Peyer's patch (tissue), 4 donors: ENCODE measurements around the gene CNTN2. TPM values are rescaled to one million over a fixed set of nuclear protein-coding genes. Genes with fewer than 3 reads are reported as not detected.

Experiments used
- DNase-seq, 3 donors: peaks; one replicate each; pipeline ENCODE4 v3.0.0-alpha.2; 2017 to 2019
- H3K27ac ChIP-seq, 4 donors: fragments of 200-600 bp; sonication (generic); one replicate each; pipeline ENCODE4 v1.5.1; 2016 to 2019
- H3K27me3 ChIP-seq, 2 donors: fragments of 200-600 bp; sonication (generic); one replicate each; pipeline ENCODE4 v1.5.1; 2019
- H3K36me3 ChIP-seq, 3 donors: fragments of 200-600 bp; sonication (generic); one replicate each; pipeline ENCODE4 v1.5.1; 2016 to 2019
- H3K4me1 ChIP-seq, 4 donors: fragments of 200-600 bp; sonication (generic); one replicate each; pipeline ENCODE4 v1.5.1; 2016 to 2019
- H3K4me3 ChIP-seq, 4 donors: fragments of 200-600 bp; sonication (generic); 1 replicate in 3 of 4; 2 replicates in 1 of 4; pipeline ENCODE4 v1.5.1; 2016 to 2019; ENCODE audit warnings: mild to moderate bottlenecking in 1 of 4
- H3K9me3 ChIP-seq, 4 donors: fragments of 200-600 bp; sonication (generic); one replicate each; pipeline ENCODE4 v1.5.1; 2016 to 2019; ENCODE audit warnings: mild to moderate bottlenecking in 1 of 4
- POLR2A ChIP-seq, 2 donors: fragments of 450-650 bp; IDR thresholded peaks; one replicate each; pipeline ENCODE4 v1.5.1; 2017; ENCODE audit warnings: antibody characterized with exemption in 2 of 2, mild to moderate bottlenecking in 2 of 2, moderate library complexity in 2 of 2
- total RNA-seq, 4 donors: library from RNA; depleted of rRNA; stranded (reverse); fragments of >200 nt; gene quantifications; one replicate each; pipeline ENCODE4 v1.1.0, GENCODE V29; 2016
- TF ChIP-seq, protein P1 (sequence below), 6 experiments: fragments of 450-650 bp in 4 of 6; fragments of 200-600 bp in 2 of 6; sonication (generic) in 1 of 6; IDR thresholded peaks; one replicate each; pipeline ENCODE4 v1.5.1; 2017 to 2019; ENCODE audit warnings: antibody characterized with exemption in 6 of 6, mild to moderate bottlenecking in 3 of 6, moderate library complexity in 1 of 6

The CNTN2 gene
- total RNA-seq, 4 donors from 2014 or later, result 0.18 to 2.8 TPM; not detected in 2

DNA sequence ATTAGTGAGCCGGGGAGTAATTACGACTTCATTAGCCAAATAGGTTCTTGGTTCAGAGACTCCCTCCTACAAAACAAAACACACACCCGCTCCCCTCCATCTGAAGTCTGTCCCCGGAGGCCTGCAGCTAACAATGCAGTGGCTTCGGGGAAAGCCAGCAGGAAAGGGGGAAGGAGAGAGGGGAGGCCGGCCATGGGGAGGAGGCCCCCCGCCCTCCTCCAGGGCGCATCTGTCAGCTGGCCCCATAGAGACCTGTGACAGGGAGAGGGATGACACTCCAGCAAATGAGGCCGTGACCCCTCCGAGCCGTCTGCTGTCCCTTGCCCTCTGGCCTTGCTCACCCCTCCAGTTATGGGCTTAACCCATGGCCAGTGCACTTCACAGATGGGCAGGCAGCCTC lies 12.1 kb upstream of the CNTN2 start:
- Histone ChIP-seq H3K27me3 (no peaks in the 10 kb centered on the region), H3K36me3 (no peaks in the 10 kb centered on the region), H3K27ac (no peak overlapping the region), H3K4me1 (no peaks in the 10 kb centered on the region), H3K9me3 (no peaks in the 10 kb centered on the region), H3K4me3 (no peak overlapping the region)
- no peak for DNase-seq
- no peak for TF ChIP-seq POLR2A (IDR thresholded peaks at IDR 0.05)
- TF ChIP-seq, protein P1, sequence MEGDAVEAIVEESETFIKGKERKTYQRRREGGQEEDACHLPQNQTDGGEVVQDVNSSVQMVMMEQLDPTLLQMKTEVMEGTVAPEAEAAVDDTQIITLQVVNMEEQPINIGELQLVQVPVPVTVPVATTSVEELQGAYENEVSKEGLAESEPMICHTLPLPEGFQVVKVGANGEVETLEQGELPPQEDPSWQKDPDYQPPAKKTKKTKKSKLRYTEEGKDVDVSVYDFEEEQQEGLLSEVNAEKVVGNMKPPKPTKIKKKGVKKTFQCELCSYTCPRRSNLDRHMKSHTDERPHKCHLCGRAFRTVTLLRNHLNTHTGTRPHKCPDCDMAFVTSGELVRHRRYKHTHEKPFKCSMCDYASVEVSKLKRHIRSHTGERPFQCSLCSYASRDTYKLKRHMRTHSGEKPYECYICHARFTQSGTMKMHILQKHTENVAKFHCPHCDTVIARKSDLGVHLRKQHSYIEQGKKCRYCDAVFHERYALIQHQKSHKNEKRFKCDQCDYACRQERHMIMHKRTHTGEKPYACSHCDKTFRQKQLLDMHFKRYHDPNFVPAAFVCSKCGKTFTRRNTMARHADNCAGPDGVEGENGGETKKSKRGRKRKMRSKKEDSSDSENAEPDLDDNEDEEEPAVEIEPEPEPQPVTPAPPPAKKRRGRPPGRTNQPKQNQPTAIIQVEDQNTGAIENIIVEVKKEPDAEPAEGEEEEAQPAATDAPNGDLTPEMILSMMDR (IDR thresholded peaks at IDR 0.05), result no peak

DNA sequence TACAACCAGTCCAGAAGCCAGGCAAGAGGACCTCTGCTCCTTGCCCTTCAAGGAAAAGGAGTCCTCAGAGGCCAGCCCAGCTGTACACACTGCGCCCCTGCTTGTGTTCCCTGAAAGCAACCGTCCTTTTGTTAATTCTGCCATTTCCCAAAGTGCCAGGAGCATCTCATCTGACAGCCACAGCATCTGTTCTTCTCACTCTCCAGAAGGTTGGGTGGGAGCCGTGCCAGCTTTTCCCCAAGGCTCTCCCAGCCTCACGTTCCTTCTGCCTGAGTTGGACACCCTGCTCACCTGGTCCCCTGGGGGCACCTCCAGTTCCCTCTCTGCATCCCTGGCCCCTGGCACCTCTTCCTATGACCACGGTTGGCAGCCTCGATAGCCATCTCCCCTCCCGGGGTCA lies 10.5 kb upstream of the CNTN2 start:
- Histone ChIP-seq H3K27ac (no peak overlapping the region), H3K4me3 (no peak overlapping the region), H3K27me3 (no peaks in the 10 kb centered on the region), H3K4me1 (no peaks in the 10 kb centered on the region), H3K36me3 (no peaks in the 10 kb centered on the region), H3K9me3 (no peaks in the 10 kb centered on the region)
- TF ChIP-seq, protein P1 (IDR thresholded peaks at IDR 0.05), result no peak
- TF ChIP-seq POLR2A (IDR thresholded peaks at IDR 0.05), result no peak
- no peak for DNase-seq

DNA sequence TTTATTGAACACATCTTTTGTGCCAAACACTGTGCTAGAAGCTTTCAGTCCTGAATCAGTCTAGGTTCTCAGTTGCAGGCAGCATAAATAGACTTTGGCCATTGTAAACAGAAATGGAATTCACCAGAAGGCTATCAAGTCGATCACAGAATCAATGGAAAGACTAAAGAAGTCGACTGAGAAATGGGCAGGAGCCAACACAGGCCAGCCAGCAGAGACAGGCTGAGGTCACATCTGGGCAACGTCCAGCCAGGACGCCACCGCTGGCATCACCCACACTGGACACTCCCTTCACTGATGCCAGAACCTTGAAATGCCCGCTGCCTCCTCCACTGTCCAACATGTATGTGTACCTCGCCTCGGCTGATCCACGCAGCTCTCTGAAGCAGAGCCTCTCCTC lies 5.5 kb upstream of the CNTN2 start:
- TF ChIP-seq, protein P1 (IDR thresholded peaks at IDR 0.05), result no peak
- no peak for TF ChIP-seq POLR2A (IDR thresholded peaks at IDR 0.05)
- Histone ChIP-seq H3K36me3 (no peaks in the 10 kb centered on the region), H3K4me3 (no peak overlapping the region), H3K4me1 (peaks cover 0 to under 1% (median 0%) of the 10 kb centered on the region in 4 donors), H3K27me3 (no peaks in the 10 kb centered on the region), H3K9me3 (no peaks in the 10 kb centered on the region), H3K27ac (no peak overlapping the region)
- no peak for DNase-seq

- no peak for TF ChIP-seq POLR2A (IDR thresholded peaks at IDR 0.05)
- TF ChIP-seq, protein P1 (IDR thresholded peaks at IDR 0.05), result no peak
- H3K27ac ChIP-seq, result no peak overlapping the region
- H3K27me3 ChIP-seq, result peaks cover 0 to 6% of the 10 kb centered on the region in 2 donors
- no peaks in the 10 kb centered on the region for H3K9me3 ChIP-seq
- H3K4me3 ChIP-seq, result no peak overlapping the region
- H3K4me1 ChIP-seq, result peaks cover 0 to 7% (median 0%) of the 10 kb centered on the region in 4 donors
- no peak for DNase-seq
- H3K36me3 ChIP-seq, result no peaks in the 10 kb centered on the region
These were observed 4.8 kb upstream of the CNTN2 start for GRCh38 chr1:205038132-205038786.

DNA sequence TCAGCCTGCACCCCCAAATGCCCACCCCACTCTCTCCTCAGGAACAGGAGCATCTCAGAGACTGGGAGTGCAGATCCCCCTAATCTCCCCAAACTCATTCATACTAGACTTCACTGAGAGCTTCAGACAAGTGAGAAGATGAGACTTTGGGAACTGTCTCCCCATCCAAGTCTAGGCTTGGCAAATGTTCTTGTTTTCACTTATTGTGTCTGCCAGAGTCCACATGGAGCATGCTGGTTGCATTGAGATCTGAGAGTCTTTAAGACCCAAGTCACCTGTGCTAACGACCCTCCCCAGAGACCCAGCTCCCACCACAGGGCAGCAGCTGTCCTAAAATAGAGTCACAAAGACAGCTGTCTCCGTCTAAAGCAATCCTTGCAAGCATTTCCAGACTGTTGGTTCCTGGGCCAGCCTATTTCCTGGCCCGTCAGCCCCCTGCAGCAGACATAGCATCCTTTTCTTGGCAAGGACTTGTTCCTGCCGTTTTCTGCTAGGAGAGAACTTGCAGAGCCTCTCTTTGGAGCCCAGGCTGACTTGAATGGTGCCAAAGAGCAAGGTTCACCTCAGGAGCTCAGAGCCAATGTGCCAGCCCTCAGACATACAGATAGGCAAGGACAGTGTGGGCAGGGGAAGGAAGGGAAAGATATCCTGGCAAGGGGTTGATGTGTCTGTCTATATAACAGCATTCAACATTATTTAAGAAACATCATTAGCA lies 1.9 kb upstream of the CNTN2 start:
- Histone ChIP-seq H3K36me3 (no peaks in the 10 kb centered on the region), H3K9me3 (no peaks in the 10 kb centered on the region), H3K4me1 (peaks cover 0 to 7% (median 0%) of the 10 kb centered on the region in 4 donors), H3K4me3 (no peak overlapping the region), H3K27me3 (peaks cover 0 to 6% of the 10 kb centered on the region in 2 donors), H3K27ac (no peak overlapping the region)
- no peak for DNase-seq
- TF ChIP-seq POLR2A (IDR thresholded peaks at IDR 0.05), result no peak
- TF ChIP-seq, protein P1 (IDR thresholded peaks at IDR 0.05), result no peak
